Cardiac muscle cell (in vitro differentiated cells and primary cell): ENCODE measurements around the gene DNMT3A. TPM values are rescaled to one million over a fixed set of nuclear protein-coding genes. Genes with fewer than 3 reads are reported as not detected.

Experiments
- DNase-seq, 2 donors: peaks; one replicate each; pipeline versions ENCODE4 v3.0.0 to v3.0.0-alpha.2; 2010 to 2017; ENCODE audit warnings: low read depth in 1 of 2, low spot score in 1 of 2
- H3K27ac ChIP-seq: fragments of 200-600 bp; sonication (generic); 2 replicates; pipeline ENCODE4 v1.5.1; 2016
- H3K27me3 ChIP-seq: fragments of 200-600 bp; sonication (generic); 2 replicates; pipeline ENCODE4 v1.6.0; 2016; ENCODE audit warnings: control low read depth
- H3K36me3 ChIP-seq: fragments of 200-600 bp; sonication (generic); 2 replicates; pipeline ENCODE4 v1.5.1; 2016; ENCODE audit warnings: control low read depth
- H3K4me1 ChIP-seq: fragments of 200-600 bp; sonication (generic); 2 replicates; pipeline ENCODE4 v1.8.1; 2017; ENCODE audit warnings: low read depth, mild to moderate bottlenecking, mixed run types
- H3K4me3 ChIP-seq: fragments of 200-600 bp; sonication (generic); 2 replicates; pipeline ENCODE4 v1.5.1; 2016; ENCODE audit warnings: mild to moderate bottlenecking
- H3K9me3 ChIP-seq: fragments of 200-600 bp; sonication (generic); 2 replicates; pipeline ENCODE4 v1.5.1; 2017; ENCODE audit warnings: low read depth, mild to moderate bottlenecking, control low read depth
- CTCF ChIP-seq: IDR thresholded peaks from 2 replicates; pipeline ENCODE4 v1.5.1; 2012; ENCODE audit warnings: low read depth, mild to moderate bottlenecking, low read length
- polyA plus RNA-seq: library from polyadenylated mRNA; unstranded; fragments of >200 nt; fragmentation: Nextera tagmentation; extraction: Ambion mirVana; gene quantifications from 2 replicates; pipeline ENCODE4 v1.2.1, GENCODE V29; 2016
- total RNA-seq: library from RNA; depleted of rRNA; stranded (reverse); fragments of >200 nt; gene quantifications from 2 replicates; pipeline ENCODE4 v1.2.3, GENCODE V29; 2016

The DNMT3A gene
- total and polyA plus RNA-seq, 2 experiments from 2014 or later, result 52.9 to 116 TPM

- no peak for DNase-seq
- H3K27ac ChIP-seq, result no peak overlapping the region
- no peaks in the 10 kb centered on the region for H3K36me3 ChIP-seq
- H3K4me3 ChIP-seq, result no peak overlapping the region
- no peak for TF ChIP-seq CTCF
- H3K9me3 ChIP-seq, result no peaks in the 10 kb centered on the region
- H3K27me3 ChIP-seq, result no peaks in the 10 kb centered on the region
- H3K4me1 ChIP-seq, result peaks cover 6% of the 10 kb centered on the region
Observed at GRCh38 chr2:25375371-25375988, 33.8 kb upstream of the DNMT3A start.

- no peaks in the 10 kb centered on the region for H3K9me3 ChIP-seq
- TF ChIP-seq CTCF, result no peak
- no peak overlapping the region for H3K4me3 ChIP-seq
- H3K4me1 ChIP-seq, result peaks cover 6% of the 10 kb centered on the region
- H3K27ac ChIP-seq, result no peak overlapping the region
- H3K27me3 ChIP-seq, result no peaks in the 10 kb centered on the region
- no peak for DNase-seq
- no peaks in the 10 kb centered on the region for H3K36me3 ChIP-seq
Observed at GRCh38 chr2:25374827-25375226, 33.1 kb upstream of the DNMT3A start.

- no peaks in the 10 kb centered on the region for H3K36me3 ChIP-seq
- DNase-seq, result no peak
- no peak overlapping the region for H3K4me3 ChIP-seq
- no peak for TF ChIP-seq CTCF
- peaks cover 6% of the 10 kb centered on the region for H3K4me1 ChIP-seq
- no peaks in the 10 kb centered on the region for H3K27me3 ChIP-seq
- H3K9me3 ChIP-seq, result no peaks in the 10 kb centered on the region
- H3K27ac ChIP-seq, result no peak overlapping the region
Observed at GRCh38 chr2:25374411-25374810, 32.7 kb upstream of the DNMT3A start.

- Histone ChIP-seq H3K4me3 (no peak overlapping the region), H3K27ac (no peak overlapping the region), H3K9me3 (no peaks in the 10 kb centered on the region), H3K4me1 (peaks cover 6% of the 10 kb centered on the region), H3K27me3 (no peaks in the 10 kb centered on the region), H3K36me3 (no peaks in the 10 kb centered on the region)
- no peak for TF ChIP-seq CTCF
- no peak for DNase-seq
Observed at GRCh38 chr2:25373269-25373981, 31.7 kb upstream of the DNMT3A start.

- no peak for TF ChIP-seq CTCF
- Histone ChIP-seq H3K9me3 (no peaks in the 10 kb centered on the region), H3K27ac (no peak overlapping the region), H3K36me3 (no peaks in the 10 kb centered on the region), H3K4me3 (no peak overlapping the region), H3K4me1 (peaks cover 6% of the 10 kb centered on the region), H3K27me3 (no peaks in the 10 kb centered on the region)
- no peak for DNase-seq
Observed at GRCh38 chr2:25372405-25373268, 30.9 kb upstream of the DNMT3A start.
